ENCODE measurements around the gene REV1. TPM values are rescaled to one million over a fixed set of nuclear protein-coding genes. Genes with fewer than 3 reads are reported as not detected.

REV1 gene
- total RNA-seq = 38.2 and 44.8 TPM in 2 replicates

GRCh38 chr2:99489761-99490622 lies at the start of gene REV1:
TSS of gene REV1 (minus strand) at chr2:99490017. CDS start at chr2:99464975, 25,042 bp downstream.
- no peaks in the 10 kb centered on the region for H3K27me3 ChIP-seq (ENCODE audit: control insufficient read depth, insufficient read depth, low read length)
- TF ChIP-seq, protein P1, sequence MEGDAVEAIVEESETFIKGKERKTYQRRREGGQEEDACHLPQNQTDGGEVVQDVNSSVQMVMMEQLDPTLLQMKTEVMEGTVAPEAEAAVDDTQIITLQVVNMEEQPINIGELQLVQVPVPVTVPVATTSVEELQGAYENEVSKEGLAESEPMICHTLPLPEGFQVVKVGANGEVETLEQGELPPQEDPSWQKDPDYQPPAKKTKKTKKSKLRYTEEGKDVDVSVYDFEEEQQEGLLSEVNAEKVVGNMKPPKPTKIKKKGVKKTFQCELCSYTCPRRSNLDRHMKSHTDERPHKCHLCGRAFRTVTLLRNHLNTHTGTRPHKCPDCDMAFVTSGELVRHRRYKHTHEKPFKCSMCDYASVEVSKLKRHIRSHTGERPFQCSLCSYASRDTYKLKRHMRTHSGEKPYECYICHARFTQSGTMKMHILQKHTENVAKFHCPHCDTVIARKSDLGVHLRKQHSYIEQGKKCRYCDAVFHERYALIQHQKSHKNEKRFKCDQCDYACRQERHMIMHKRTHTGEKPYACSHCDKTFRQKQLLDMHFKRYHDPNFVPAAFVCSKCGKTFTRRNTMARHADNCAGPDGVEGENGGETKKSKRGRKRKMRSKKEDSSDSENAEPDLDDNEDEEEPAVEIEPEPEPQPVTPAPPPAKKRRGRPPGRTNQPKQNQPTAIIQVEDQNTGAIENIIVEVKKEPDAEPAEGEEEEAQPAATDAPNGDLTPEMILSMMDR (IDR thresholded peaks at IDR 0.05; ENCODE audit: insufficient read depth, low read length, severe bottlenecking) = peak; percentile 71
- DNase-seq (ENCODE audit: low read depth) (peak; percentile 83), FAIRE-seq (no peak)
- peak within 1 kb of the TSS; percentile 88 for H3K4me3 ChIP-seq (ENCODE audit: low read depth, low read length)
- no peaks in the 10 kb centered on the region for H3K36me3 ChIP-seq (ENCODE audit: control insufficient read depth, insufficient read depth, low read length)

DNA sequence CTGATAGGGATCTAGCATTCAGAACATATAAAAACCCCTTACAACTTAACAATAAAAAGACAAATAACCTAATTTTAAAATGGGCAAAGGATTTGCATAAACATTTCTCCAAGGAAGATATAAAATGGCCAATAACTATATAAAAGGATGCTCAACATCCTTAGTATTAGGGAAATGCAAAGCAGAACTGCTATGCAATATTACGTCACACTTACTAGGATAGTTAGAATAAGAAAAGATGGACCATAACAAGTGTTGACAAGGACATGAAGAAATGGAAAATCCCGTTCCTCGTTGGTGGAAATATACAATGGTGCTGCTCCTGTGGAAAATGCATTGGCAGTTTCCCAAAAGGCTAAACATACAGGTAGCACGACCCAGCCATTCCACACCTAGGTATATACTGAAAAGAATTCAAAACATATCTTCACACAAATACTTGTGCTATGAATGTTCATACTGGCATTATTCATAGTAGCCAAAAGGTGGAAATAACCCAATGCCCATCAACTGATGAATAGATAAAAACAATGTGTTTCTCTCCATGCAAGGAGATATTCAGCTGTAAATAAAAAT lies 48.2 kb upstream of the REV1 start:
- H3K4me3 ChIP-seq (ENCODE audit: low read depth, low read length) = no peak overlapping the region
- H3K36me3 ChIP-seq (ENCODE audit: control insufficient read depth, insufficient read depth, low read length) = no peaks in the 10 kb centered on the region
- TF ChIP-seq, protein P1 (IDR thresholded peaks at IDR 0.05; ENCODE audit: insufficient read depth, low read length, severe bottlenecking) = no peak
- DNase-seq (ENCODE audit: low read depth) = no peak
- FAIRE-seq = no peak
- H3K27me3 ChIP-seq (ENCODE audit: control insufficient read depth, insufficient read depth, low read length) = no peaks in the 10 kb centered on the region

DNA sequence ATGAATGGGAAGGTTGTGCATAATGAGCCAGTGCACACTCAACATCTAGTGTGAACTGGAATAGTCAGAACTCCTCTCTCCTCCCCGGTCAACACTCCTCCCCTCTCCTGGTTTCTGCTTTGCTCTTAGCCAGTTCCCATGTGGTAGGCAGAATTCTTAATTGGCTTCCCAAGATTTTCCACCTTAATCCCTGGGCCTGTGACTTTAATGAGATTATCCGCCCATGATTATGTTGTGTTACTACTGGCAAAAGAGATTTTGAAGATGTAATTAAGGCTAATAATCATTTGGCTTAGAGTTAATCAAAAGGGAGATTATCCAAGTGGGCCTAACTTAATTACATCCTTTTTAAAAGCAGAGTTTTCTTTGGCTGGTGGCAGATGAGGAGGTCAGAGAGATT lies 34.2 kb upstream of the REV1 start:
- Histone ChIP-seq H3K36me3 (ENCODE audit: control insufficient read depth, insufficient read depth, low read length) (no peaks in the 10 kb centered on the region), H3K27me3 (ENCODE audit: control insufficient read depth, insufficient read depth, low read length) (no peaks in the 10 kb centered on the region)
- FAIRE-seq = no peak

DNA sequence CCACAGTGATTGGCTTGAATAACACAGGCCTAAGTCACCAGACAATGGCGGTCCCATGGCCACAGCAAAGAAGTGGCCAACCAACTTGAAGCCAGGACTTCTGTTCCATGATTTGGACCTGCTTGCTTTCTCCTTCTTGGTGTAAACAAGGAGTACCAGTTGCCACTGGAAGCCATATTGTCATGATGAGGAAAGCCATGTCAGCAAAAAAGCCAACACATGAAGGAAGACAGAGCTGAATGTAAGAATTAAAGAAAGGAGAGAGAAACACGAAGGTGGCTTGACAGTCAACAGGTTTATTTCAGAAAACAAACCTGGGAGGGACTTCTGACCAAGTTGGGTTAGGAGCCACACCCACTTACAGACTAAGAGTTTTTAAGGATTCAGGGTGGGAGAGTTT lies 32.3 kb upstream of the REV1 start:
- Histone ChIP-seq H3K4me3 (ENCODE audit: low read depth, low read length) (no peak overlapping the region), H3K36me3 (ENCODE audit: control insufficient read depth, insufficient read depth, low read length) (no peaks in the 10 kb centered on the region), H3K27me3 (ENCODE audit: control insufficient read depth, insufficient read depth, low read length) (no peaks in the 10 kb centered on the region)
- TF ChIP-seq, protein P1 (IDR thresholded peaks at IDR 0.05; ENCODE audit: insufficient read depth, low read length, severe bottlenecking) = no peak
- FAIRE-seq (no peak), DNase-seq (ENCODE audit: low read depth) (no peak)

More for the DNA sequence above, 34.2 kb upstream of the REV1 start:
- TF ChIP-seq, protein P1 (IDR thresholded peaks at IDR 0.05; ENCODE audit: insufficient read depth, low read length, severe bottlenecking) = no peak
- no peak overlapping the region for H3K4me3 ChIP-seq (ENCODE audit: low read depth, low read length)
- no peak for DNase-seq (ENCODE audit: low read depth)

GRCh38 chr2:99520813-99521212 lies 31.0 kb upstream of the REV1 start:
- DNase-seq (ENCODE audit: low read depth) (peak; percentile 18), FAIRE-seq (no peak)
- H3K27me3 ChIP-seq (ENCODE audit: control insufficient read depth, insufficient read depth, low read length) = no peaks in the 10 kb centered on the region
- TF ChIP-seq, protein P1 (IDR thresholded peaks at IDR 0.05; ENCODE audit: insufficient read depth, low read length, severe bottlenecking) = no peak
- H3K36me3 ChIP-seq (ENCODE audit: control insufficient read depth, insufficient read depth, low read length) = no peaks in the 10 kb centered on the region
- no peak overlapping the region for H3K4me3 ChIP-seq (ENCODE audit: low read depth, low read length)

Measured in bronchial epithelial cell (primary cell).